Gastroesophageal sphincter (tissue), 3 donors: Measurements from ENCODE around the gene KDM2B.

ENCODE experiments used
- POLR2AphosphoS5 ChIP-seq: sonication (generic); formaldehyde crosslinking; IDR thresholded peaks from one replicate; pipeline ENCODE4 v1.6.1; 2017; ENCODE audit warnings: antibody characterized with exemption
- TF ChIP-seq, protein P1 (sequence below), 4 experiments: fragments of 200-600 bp in 2 of 4; fragments of 450-650 bp in 2 of 4; sonication (generic) in 1 of 4; IDR thresholded peaks; one replicate each; pipeline ENCODE4 v1.5.1; 2017 to 2019; ENCODE audit warnings: antibody characterized with exemption in 4 of 4, mild to moderate bottlenecking in 2 of 4, moderate library complexity in 2 of 4

DNA sequence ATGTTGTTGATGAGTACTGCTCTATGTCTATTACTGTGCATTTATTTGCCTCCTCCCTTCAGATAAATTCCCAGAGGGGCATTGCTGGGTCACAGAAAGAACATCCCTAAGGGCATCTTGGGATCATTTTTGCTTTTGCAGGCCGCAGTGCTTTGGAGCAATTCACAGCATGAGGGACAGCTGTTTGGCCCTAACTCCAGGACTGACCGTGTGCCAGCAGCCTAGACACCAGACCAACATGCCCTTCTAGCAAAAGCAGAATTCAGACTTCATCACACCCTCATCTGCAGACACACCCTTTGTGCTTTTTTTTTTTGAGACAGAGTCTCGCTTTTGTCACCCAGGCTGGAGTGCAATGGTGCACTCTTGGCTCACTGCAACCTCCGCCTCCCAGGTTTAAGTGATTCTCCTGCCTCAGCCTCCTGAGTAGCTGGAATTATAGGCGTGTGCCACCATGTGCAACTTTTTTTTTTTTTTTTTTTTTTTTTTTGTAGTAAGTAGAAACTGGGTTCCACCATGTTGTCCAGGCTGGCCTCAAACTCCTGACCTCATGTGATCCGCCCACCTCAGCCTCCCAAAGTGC is 149.9 kb downstream of the KDM2B start:
- TF ChIP-seq, protein P1, sequence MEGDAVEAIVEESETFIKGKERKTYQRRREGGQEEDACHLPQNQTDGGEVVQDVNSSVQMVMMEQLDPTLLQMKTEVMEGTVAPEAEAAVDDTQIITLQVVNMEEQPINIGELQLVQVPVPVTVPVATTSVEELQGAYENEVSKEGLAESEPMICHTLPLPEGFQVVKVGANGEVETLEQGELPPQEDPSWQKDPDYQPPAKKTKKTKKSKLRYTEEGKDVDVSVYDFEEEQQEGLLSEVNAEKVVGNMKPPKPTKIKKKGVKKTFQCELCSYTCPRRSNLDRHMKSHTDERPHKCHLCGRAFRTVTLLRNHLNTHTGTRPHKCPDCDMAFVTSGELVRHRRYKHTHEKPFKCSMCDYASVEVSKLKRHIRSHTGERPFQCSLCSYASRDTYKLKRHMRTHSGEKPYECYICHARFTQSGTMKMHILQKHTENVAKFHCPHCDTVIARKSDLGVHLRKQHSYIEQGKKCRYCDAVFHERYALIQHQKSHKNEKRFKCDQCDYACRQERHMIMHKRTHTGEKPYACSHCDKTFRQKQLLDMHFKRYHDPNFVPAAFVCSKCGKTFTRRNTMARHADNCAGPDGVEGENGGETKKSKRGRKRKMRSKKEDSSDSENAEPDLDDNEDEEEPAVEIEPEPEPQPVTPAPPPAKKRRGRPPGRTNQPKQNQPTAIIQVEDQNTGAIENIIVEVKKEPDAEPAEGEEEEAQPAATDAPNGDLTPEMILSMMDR (IDR thresholded peaks at IDR 0.05), result no peak
- no peak for TF ChIP-seq POLR2AphosphoS5
